HepG2 (cell line): ENCODE results near the gene PCSK5. TPM values are rescaled to one million over a fixed set of nuclear protein-coding genes. Genes with fewer than 3 reads are reported as not detected.

Experiments
- ATAC-seq: fragments of 200-7000 bp; cut with Tn5 transposase; 3 replicates; pipeline ENCODE4 v1.9.1; 2020; ENCODE audit warnings: mild to moderate bottlenecking, moderate library complexity
- BruUV-seq: library from RNA; stranded (reverse); fragments of 400-500 nt; replicated peaks from 2 replicates; lab custom pipeline; 2021; lab: Mats Ljungman, UMichigan
- CTCF ChIA-PET: fragments of 300-600 bp; formaldehyde crosslinking; extraction: SDS; loops from one replicate; lab custom pipeline; 2021; ENCODE audit warnings: low total read pairs, inconsistent platforms, low intra/inter-chr PET ratio; lab: Yijun Ruan, JAX
- POLR2A ChIA-PET: fragments of 350-600 bp; sonication (Branson Sonifier 250); formaldehyde crosslinking; loops from one replicate; lab custom pipeline; 2020; ENCODE audit warnings: antibody characterized with exemption, inconsistent platforms; lab: Yijun Ruan, JAX
- DNase-seq: peaks from one replicate; pipeline ENCODE4 v3.0.0-alpha.2; 2015; ENCODE audit warnings: low spot score
- FAIRE-seq: peaks from 3 replicates; lab custom pipeline; 2011; peaks lifted over from hg19 to GRCh38; lab: Jason Lieb, UNC
- H2AFZ ChIP-seq: one replicate; pipeline ENCODE4 v1.6.1; 2011; ENCODE audit warnings: low read length, inconsistent platforms
- H3K27ac ChIP-seq: fragments of 300-600 bp; 3 replicates; pipeline ENCODE4 v1.8.0; 2011; ENCODE audit warnings: mixed run types, mild to moderate bottlenecking, mixed read lengths, low read length, inconsistent platforms; ENCODE audit not compliant: insufficient read depth; ENCODE audit errors: extremely low read length
- H3K27me3 ChIP-seq, 2 experiments: fragments of 200-600 bp in 1 of 2; 2 replicates in 1 of 2; 3 replicates in 1 of 2; pipeline versions ENCODE4 v1.6.0 to v1.8.0; 2011; ENCODE audit warnings: low read length in 2 of 2, mild to moderate bottlenecking in 2 of 2, moderate library complexity in 2 of 2, inconsistent platforms in 1 of 2; ENCODE audit not compliant: insufficient read depth in 2 of 2, control insufficient read depth in 1 of 2
- H3K36me3 ChIP-seq, 2 experiments: fragments of 200-600 bp in 1 of 2; replicated peaks in 1 of 2; 2 replicates in 1 of 2; 3 replicates in 1 of 2; pipeline versions ENCODE4 v1.5.1 to v1.8.0; 2011; ENCODE audit warnings: low read length in 2 of 2, inconsistent platforms in 1 of 2; ENCODE audit not compliant: insufficient read depth in 2 of 2, control insufficient read depth in 1 of 2
- H3K4me1 ChIP-seq: 2 replicates; pipeline ENCODE4 v1.5.1; 2012; ENCODE audit warnings: low read length, inconsistent platforms; ENCODE audit not compliant: insufficient read depth
- H3K4me2 ChIP-seq: 2 replicates; pipeline ENCODE4 v1.6.0; 2011; ENCODE audit warnings: low read depth, low read length, inconsistent platforms
- H3K4me3 ChIP-seq, 3 experiments: fragments of 200-600 bp in 1 of 3; sonication (generic), shearing (Covaris generic) in 1 of 3; replicated peaks in 1 of 3; 2 replicates each; pipeline ENCODE4 v1.5.1; 2011 to 2016; ENCODE audit warnings: low read length in 3 of 3, inconsistent platforms in 2 of 3, low read depth in 2 of 3, mild to moderate bottlenecking in 2 of 3, control low read depth in 1 of 3, mixed read lengths in 1 of 3; ENCODE audit not compliant: insufficient read depth in 1 of 3
- H3K79me2 ChIP-seq: one replicate; pipeline ENCODE4 v1.6.1; 2011; ENCODE audit warnings: low read length, inconsistent platforms; ENCODE audit not compliant: insufficient read depth
- H3K9ac ChIP-seq: 2 replicates; pipeline ENCODE4 v1.6.0; 2011; ENCODE audit warnings: mild to moderate bottlenecking, low read depth, low read length, inconsistent platforms; ENCODE audit not compliant: insufficient read depth
- H3K9me3 ChIP-seq: 2 replicates; pipeline ENCODE4 v1.5.1; 2012; ENCODE audit warnings: mild to moderate bottlenecking, low read length
- H4K20me1 ChIP-seq: 2 replicates; pipeline ENCODE4 v1.6.0; 2011; ENCODE audit warnings: inconsistent platforms, mild to moderate bottlenecking, low read length, moderate library complexity; ENCODE audit not compliant: insufficient read depth
- BRCA1 ChIP-seq: sonication (generic); formaldehyde crosslinking; IDR thresholded peaks from 2 replicates; pipeline ENCODE4 v1.4.0; 2020; ENCODE audit warnings: missing genetic modification reagents
- CTCF ChIP-seq: sonication (generic); formaldehyde crosslinking; IDR thresholded peaks from 2 replicates; pipeline ENCODE4 v1.5.0; 2020; ENCODE audit warnings: mild to moderate bottlenecking, missing genetic modification reagents, moderate library complexity
- FOXK1 ChIP-seq: sonication (generic); formaldehyde crosslinking; IDR thresholded peaks from 2 replicates; pipeline ENCODE4 v1.4.0; 2020; ENCODE audit warnings: low read depth, missing genetic modification reagents, borderline replicate concordance
- HNF4A ChIP-seq: sonication (generic); formaldehyde crosslinking; IDR thresholded peaks from 2 replicates; pipeline ENCODE4 v1.4.0; 2020; ENCODE audit warnings: missing genetic modification reagents
- POLR2G ChIP-seq: fragments of 200-400 bp; formaldehyde crosslinking; IDR thresholded peaks from 2 replicates; pipeline ENCODE4 v1.6.1; 2018; ENCODE audit warnings: mild to moderate bottlenecking, low read depth, low read length, moderate library complexity
- PRDM10 ChIP-seq: sonication (generic); formaldehyde crosslinking; IDR thresholded peaks from 2 replicates; pipeline ENCODE4 v1.4.0; 2020; ENCODE audit warnings: low read depth, missing genetic modification reagents
- SMC3 ChIP-seq: IDR thresholded peaks from 2 replicates; pipeline ENCODE4 v1.6.1; 2011; ENCODE audit warnings: low read length, improper control_type of control experiment
- STAG1 ChIP-seq: sonication (generic); formaldehyde crosslinking; IDR thresholded peaks from 2 replicates; pipeline ENCODE4 v1.4.0; 2020; ENCODE audit warnings: missing genetic modification reagents
- TFAP4 ChIP-seq: sonication (generic); IDR thresholded peaks from 2 replicates; pipeline ENCODE4 v1.6.1; 2016; ENCODE audit warnings: low read depth, borderline replicate concordance
- ZC3H13 ChIP-seq: sonication (generic); formaldehyde crosslinking; IDR thresholded peaks from 2 replicates; pipeline ENCODE4 v1.8.1; 2023; ENCODE audit warnings: mild to moderate bottlenecking, missing genetic modification reagents, moderate library complexity
- ZFP37 ChIP-seq: sonication (generic); formaldehyde crosslinking; IDR thresholded peaks from 2 replicates; pipeline ENCODE4 v1.4.0; 2020; ENCODE audit warnings: missing genetic modification reagents, borderline replicate concordance
- ZNF17 ChIP-seq: sonication (generic); formaldehyde crosslinking; IDR thresholded peaks from 2 replicates; pipeline ENCODE4 v1.5.0; 2020; ENCODE audit warnings: mild to moderate bottlenecking, missing genetic modification reagents
- ZNF431 ChIP-seq: sonication (generic); formaldehyde crosslinking; IDR thresholded peaks from 2 replicates; pipeline ENCODE4 v1.9.0; 2022; ENCODE audit warnings: missing genetic modification reagents, low read depth, mild to moderate bottlenecking, borderline replicate concordance
- ZNF660 ChIP-seq: sonication (generic); formaldehyde crosslinking; IDR thresholded peaks from 2 replicates; pipeline ENCODE4 v1.5.1; 2020; ENCODE audit warnings: mild to moderate bottlenecking, low read depth, missing genetic modification reagents, borderline replicate concordance
- ZNF776 ChIP-seq: sonication (generic); formaldehyde crosslinking; IDR thresholded peaks from 2 replicates; pipeline ENCODE4 v1.4.0; 2020; ENCODE audit warnings: mild to moderate bottlenecking, missing genetic modification reagents
- WGBS: methylation state at CpG from one replicate; pipeline ENCODE4 v1.1.6; 2017; ENCODE audit warnings: low lambda C conversion rate; 5-methylcytosine and 5-hydroxymethylcytosine counted together
- in situ Hi-C: cut with HindIII; loops from 2 replicates; pipeline ENCODE4 v1.10.0; 2017; ENCODE audit warnings: low pct_unique_long_range_greater_than_20kb; ENCODE audit not compliant: extremely low pct_ligation_motif_present
- intact Hi-C: fragments of 100-400 bp; cut with micrococcal nuclease; formaldehyde crosslinking; loops from one replicate; pipeline ENCODE4 v1.10.0; 2022; ENCODE audit not compliant: unreplicated experiment
- polyA plus RNA-seq, 8 experiments: library from polyadenylated mRNA; depleted of rRNA in 3 of 8; stranded (reverse) in 7 of 8; unstranded in 1 of 8; fragments of >200 nt; fragmentation: Illumina TruSeq in 4 of 8; extraction: Trizol in 4 of 8; gene quantifications; 2 replicates each; pipeline versions ENCODE4 v1.2.1 to v1.2.3, GENCODE V29; 2011 to 2016; ENCODE audit warnings: low read depth in 4 of 8, missing spikeins in 1 of 8, mixed read lengths in 1 of 8; ENCODE audit not compliant: insufficient read depth in 1 of 8
- total RNA-seq, 5 experiments: library from RNA; depleted of rRNA; stranded (reverse); fragments of >200 nt; fragmentation: Illumina TruSeq; extraction: Trizol; gene quantifications; 2 replicates each; pipeline ENCODE4 v1.2.3, GENCODE V29; 2016; ENCODE audit warnings: low read depth in 1 of 5

The PCSK5 gene
- total and polyA plus RNA-seq, 2 of the 13 experiments (the other 11 are each of a cell fraction or from before 2014, with no cell fraction given), result 0.55 to 0.66 TPM

- Histone ChIP-seq H3K4me2 (no peak overlapping the region), H3K36me3 (no peaks in the 10 kb centered on the region), H3K9ac (no peak overlapping the region), H3K27me3 (no peaks in the 10 kb centered on the region), H2AFZ (no peak overlapping the region), H3K27ac (no peak overlapping the region), H4K20me1 (no peaks in the 10 kb centered on the region), H3K4me3 (no peak overlapping the region), H3K4me1 (no peaks in the 10 kb centered on the region), H3K9me3 (no peaks in the 10 kb centered on the region), H3K79me2 (no peaks in the 10 kb centered on the region)
- BruUV-seq, result no TSS peak
- WGBS, result 15% methylated on average over 3 of the region's 3 CpGs
- peak; percentile 37 for DNase-seq
- peak; percentile 47; the same call in 2 of the 3 replicates for ATAC-seq
- POLR2A ChIA-PET, result no interaction called here
- intact Hi-C loops (loop anchor here (2.0 to 10.0 kb wide), 4 partner anchors 84 to 408 kb away; partner anchors contain the start of gene PCSK5), in situ Hi-C loops (no loop called here)
- FAIRE-seq, result no peak
- TF ChIP-seq ZFP37 (no peak), BRCA1 (CRISPR knock-in tag) (no peak), STAG1 (CRISPR knock-in tag) (peak; percentile 76), SMC3 (peak; percentile 77), ZNF776 (no peak), TFAP4 (no peak), CTCF (CRISPR knock-in tag) (peak; percentile 55), ZNF660 (no peak), HNF4A (CRISPR knock-in tag) (no peak), ZNF431 (no peak), ZNF17 (CRISPR knock-in tag) (no peak), ZC3H13 (CRISPR knock-in tag) (no peak), PRDM10 (CRISPR knock-in tag) (no peak), FOXK1 (no peak), POLR2G (no peak)
- CTCF ChIA-PET, result interaction anchor here (0.8 to 1.5 kb wide), 4 partner anchors 83 to 1038 kb away, joined by 3 to 7 read pairs (median 4); partner anchors contain the start of gene PCSK5
These were observed 412.6 kb downstream of the PCSK5 start for GRCh38 chr9:76302947-76303550.
